ENCODE data around the gene ARHGEF9.

- TF ChIP-seq EZH2 (IDR thresholded peaks at IDR 0.05; ENCODE audit: low read length) (no peak), CTCF (optimal IDR thresholded peaks at IDR 0.05 in 1 of 3, IDR thresholded peaks at IDR 0.05 in 1 of 3, conservative IDR thresholded peaks at IDR 0.05 in 1 of 3; ENCODE audit: extremely low read depth in 1 of 3, insufficient read depth in 2 of 3, low read length in 3 of 3) (no peak)
Measured at GRCh38 chrX:63750811-63751210, 34.2 kb downstream of the ARHGEF9 start.

All from keratinocyte (primary cell).